ENCODE measurements around the gene GARNL3. TPM values are rescaled to one million over a fixed set of nuclear protein-coding genes. Genes with fewer than 3 reads are reported as not detected.

GARNL3 gene
- total RNA-seq, 4 donors from 2014 or later, result 28.4 to 59.7 (median 39.1) TPM

DNA sequence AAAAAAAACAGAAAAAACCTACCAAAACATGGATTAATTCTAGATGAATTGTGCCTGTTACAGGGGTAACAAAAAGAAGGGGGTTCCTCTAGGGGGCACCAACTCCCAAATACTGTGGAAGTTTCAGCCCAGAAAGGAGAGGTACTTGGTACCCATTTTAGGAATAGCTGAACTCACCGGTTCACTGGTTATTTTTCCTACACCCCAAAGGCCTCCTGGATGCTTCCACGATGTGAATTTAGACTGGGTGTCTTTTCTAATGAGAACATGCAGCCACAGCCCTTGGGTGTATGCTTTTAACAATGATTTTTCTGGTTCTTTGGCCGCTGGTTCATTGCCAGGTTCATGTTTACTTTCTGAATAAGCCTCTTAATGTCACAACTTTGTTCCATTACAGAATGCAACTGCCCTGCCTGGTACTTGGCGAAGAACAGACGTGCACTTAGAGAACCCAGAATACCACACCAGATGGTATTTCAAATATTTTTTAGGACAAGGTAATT is 46.7 kb downstream of the GARNL3 start:
- Histone ChIP-seq H3K4me1 (peaks cover 0 to 27% (median 2%) of the 10 kb centered on the region in 4 donors), H3K27me3 (no peaks in the 10 kb centered on the region), H3K9me3 (no peaks in the 10 kb centered on the region), H3K27ac (peak overlapping the region in 3 of 4 donors; percentile 15 to 74 (median 53)), H3K36me3 (peaks cover 0 to 35% (median 0%) of the 10 kb centered on the region in 3 donors), H3K4me3 (no peak overlapping the region)
- TF ChIP-seq, protein P1, sequence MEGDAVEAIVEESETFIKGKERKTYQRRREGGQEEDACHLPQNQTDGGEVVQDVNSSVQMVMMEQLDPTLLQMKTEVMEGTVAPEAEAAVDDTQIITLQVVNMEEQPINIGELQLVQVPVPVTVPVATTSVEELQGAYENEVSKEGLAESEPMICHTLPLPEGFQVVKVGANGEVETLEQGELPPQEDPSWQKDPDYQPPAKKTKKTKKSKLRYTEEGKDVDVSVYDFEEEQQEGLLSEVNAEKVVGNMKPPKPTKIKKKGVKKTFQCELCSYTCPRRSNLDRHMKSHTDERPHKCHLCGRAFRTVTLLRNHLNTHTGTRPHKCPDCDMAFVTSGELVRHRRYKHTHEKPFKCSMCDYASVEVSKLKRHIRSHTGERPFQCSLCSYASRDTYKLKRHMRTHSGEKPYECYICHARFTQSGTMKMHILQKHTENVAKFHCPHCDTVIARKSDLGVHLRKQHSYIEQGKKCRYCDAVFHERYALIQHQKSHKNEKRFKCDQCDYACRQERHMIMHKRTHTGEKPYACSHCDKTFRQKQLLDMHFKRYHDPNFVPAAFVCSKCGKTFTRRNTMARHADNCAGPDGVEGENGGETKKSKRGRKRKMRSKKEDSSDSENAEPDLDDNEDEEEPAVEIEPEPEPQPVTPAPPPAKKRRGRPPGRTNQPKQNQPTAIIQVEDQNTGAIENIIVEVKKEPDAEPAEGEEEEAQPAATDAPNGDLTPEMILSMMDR (IDR thresholded peaks at IDR 0.05), result peak in 4 of 5 experiments; percentile 16 to 43 (median 28)
- peak in 1 of 2 donors; percentile 64 for TF ChIP-seq EP300 (IDR thresholded peaks at IDR 0.05)
- no peak for TF ChIP-seq POLR2A (IDR thresholded peaks at IDR 0.05)
- peak; percentile 25 to 66 for DNase-seq (ENCODE audit: low spot score in 2 of 2)
- 31 to 39% methylated on average over 5 of the region's 5 CpGs for WGBS, 2 donors

DNA sequence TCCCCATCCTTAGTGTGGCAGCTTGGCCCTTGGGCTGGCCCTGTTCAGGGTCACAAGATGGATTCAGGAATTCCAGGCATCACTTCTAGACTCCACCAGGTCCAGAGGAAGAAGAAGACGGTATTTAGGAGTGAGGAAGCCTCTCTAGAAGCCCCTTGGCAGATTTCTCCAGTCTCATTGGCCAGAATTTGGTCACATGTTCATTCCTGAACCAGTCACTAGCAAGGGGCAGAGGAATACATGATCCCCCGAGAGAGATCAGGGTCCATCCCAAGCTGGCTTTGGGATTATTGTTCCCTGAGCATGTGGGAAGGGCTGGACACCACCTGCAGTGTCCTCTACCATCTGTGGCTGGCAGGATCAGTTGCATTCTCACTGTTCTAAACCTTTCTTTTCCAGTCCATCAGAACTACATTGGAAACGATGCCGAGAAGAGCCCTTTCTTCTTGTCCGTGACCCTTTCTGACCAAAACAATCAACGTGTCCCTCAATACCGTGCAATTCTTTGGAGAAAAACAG is 48.5 kb downstream of the GARNL3 start:
- H3K27ac ChIP-seq, result no peak overlapping the region
- H3K9me3 ChIP-seq, result no peaks in the 10 kb centered on the region
- TF ChIP-seq, protein P1 (IDR thresholded peaks at IDR 0.05), result no peak
- H3K36me3 ChIP-seq, result peaks cover 0 to 43% (median 0%) of the 10 kb centered on the region in 3 donors
- peaks cover 0 to 27% (median under 1%) of the 10 kb centered on the region in 4 donors for H3K4me1 ChIP-seq
- DNase-seq (ENCODE audit: low spot score in 2 of 2), result no peak
- H3K4me3 ChIP-seq, result no peak overlapping the region
- H3K27me3 ChIP-seq, result no peaks in the 10 kb centered on the region
- 91 to 95% methylated on average over 7 of the region's 7 CpGs for WGBS, 2 donors

DNA sequence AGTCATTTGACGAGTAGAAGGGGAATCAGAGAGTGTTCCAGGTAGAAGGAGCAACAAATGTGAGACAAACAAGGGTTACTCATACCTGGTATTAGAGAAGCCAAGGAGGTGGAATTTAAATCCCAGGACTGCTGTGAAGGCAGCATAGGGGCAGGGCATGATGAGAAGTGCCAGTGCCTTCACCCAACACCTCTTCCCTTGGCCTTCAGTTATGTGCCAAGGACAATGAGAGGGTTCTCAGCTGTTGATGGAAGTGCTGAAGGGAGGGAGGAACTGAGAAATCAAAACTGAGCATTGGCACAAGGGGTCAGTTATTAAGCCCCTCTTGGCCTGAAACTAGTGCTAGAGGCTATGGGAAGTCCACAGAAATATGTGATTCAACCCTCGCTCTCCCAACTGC is 50.3 kb downstream of the GARNL3 start:
- Histone ChIP-seq H3K27me3 (no peaks in the 10 kb centered on the region), H3K27ac (no peak overlapping the region), H3K4me1 (peaks cover 0 to 18% (median 0%) of the 10 kb centered on the region in 4 donors), H3K9me3 (no peaks in the 10 kb centered on the region), H3K36me3 (peaks cover 0 to 52% (median 0%) of the 10 kb centered on the region in 3 donors), H3K4me3 (no peak overlapping the region)
- TF ChIP-seq, protein P1 (IDR thresholded peaks at IDR 0.05), result no peak
- TF ChIP-seq EP300 (IDR thresholded peaks at IDR 0.05), result no peak
- TF ChIP-seq POLR2A (IDR thresholded peaks at IDR 0.05), result no peak
- no peak for DNase-seq (ENCODE audit: low spot score in 2 of 2)
- 92 to 93% methylated on average over 2 of the region's 2 CpGs for WGBS, 2 donors

DNA sequence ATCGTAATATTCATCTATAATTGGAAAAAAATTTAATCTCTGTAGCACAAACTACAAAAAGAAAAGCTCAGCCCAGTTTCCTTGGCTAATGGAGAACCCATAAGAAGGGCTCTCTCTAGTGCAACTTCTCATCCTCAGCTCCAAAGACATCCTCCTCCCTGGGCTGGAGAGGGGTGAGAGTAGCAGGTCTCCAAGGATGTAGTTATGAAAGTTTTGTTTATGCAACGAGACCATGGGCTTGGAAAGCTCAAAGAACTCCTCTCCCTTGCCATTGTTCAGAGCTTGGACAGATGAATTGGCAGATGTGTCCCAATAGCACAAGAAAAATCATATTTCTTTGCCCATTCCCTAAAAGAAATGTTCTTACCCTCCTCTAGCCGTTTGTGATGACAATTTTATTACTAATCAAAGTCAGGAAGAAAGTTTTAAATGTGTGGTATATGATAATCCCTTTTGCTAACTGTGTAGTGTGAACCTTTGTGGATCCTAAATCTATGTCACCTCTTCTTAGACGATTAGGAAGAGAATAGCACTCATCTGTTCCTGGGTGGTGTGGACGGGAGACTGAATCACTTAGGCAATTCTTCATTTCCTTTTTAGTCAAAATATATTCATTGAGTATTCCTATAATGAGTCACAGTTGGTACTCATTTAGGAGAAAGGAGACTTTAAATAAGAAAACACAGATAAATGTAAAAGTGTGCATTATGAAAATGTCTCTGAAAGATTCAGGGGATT is 52.2 kb downstream of the GARNL3 start:
- H3K4me3 ChIP-seq, result no peak overlapping the region
- 53 to 61% methylated on average over 5 of the region's 5 CpGs for WGBS, 2 donors
- H3K27ac ChIP-seq, result peak overlapping the region in 1 of 4 donors; percentile 36
- no peaks in the 10 kb centered on the region for H3K9me3 ChIP-seq
- H3K4me1 ChIP-seq, result peaks cover 0 to 7% (median 0%) of the 10 kb centered on the region in 4 donors
- TF ChIP-seq, protein P1 (IDR thresholded peaks at IDR 0.05), result no peak
- TF ChIP-seq EP300 (IDR thresholded peaks at IDR 0.05) (peak in 1 of 2 donors; percentile 66), POLR2A (IDR thresholded peaks at IDR 0.05) (no peak)
- H3K36me3 ChIP-seq, result peaks cover 0 to 64% (median 0%) of the 10 kb centered on the region in 3 donors
- no peaks in the 10 kb centered on the region for H3K27me3 ChIP-seq
- peak in 1 of 2 donors; percentile 40 for DNase-seq (ENCODE audit: low spot score in 2 of 2)

DNA sequence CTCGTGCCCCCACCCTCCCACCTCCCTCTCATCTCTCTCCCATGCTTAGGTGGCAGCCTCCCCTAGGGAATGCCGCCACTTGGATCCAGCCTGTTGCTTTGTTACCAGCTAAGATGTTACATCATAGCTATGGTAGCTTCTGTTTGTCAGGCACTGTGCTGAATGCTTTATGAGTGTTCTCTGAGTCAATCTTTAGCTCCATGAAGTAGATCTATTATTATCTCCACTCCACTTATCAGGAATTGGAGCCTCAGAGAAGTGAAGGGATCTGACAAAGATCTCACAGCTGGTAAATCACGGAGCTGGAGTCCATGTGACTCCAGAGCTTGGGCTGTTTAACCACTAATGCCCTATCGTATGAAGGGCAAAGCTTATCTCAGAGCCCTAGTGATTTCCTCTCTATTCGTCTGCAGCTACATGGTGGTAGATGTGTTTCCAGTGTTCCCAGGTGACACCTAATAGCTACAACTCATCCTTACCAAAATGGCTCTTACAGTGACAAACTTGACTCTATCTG is 54.1 kb downstream of the GARNL3 start:
- TF ChIP-seq EP300 (IDR thresholded peaks at IDR 0.05) (no peak), POLR2A (IDR thresholded peaks at IDR 0.05) (no peak)
- TF ChIP-seq, protein P1 (IDR thresholded peaks at IDR 0.05), result no peak
- 81 to 86% methylated on average over 5 of the region's 5 CpGs for WGBS, 2 donors
- no peaks in the 10 kb centered on the region for H3K9me3 ChIP-seq
- DNase-seq (ENCODE audit: low spot score in 2 of 2), result no peak
- no peak overlapping the region for H3K27ac ChIP-seq
- H3K36me3 ChIP-seq, result peaks cover 0 to 54% (median 0%) of the 10 kb centered on the region in 3 donors
- no peaks in the 10 kb centered on the region for H3K27me3 ChIP-seq
- no peak overlapping the region for H3K4me3 ChIP-seq
- H3K4me1 ChIP-seq, result peaks cover 0 to 6% (median 3%) of the 10 kb centered on the region in 4 donors
